ENCODE results near the gene ANKRD33B. TPM values are rescaled to one million over a fixed set of nuclear protein-coding genes. Genes with fewer than 3 reads are reported as not detected.
"Not testable (repeated sequence)": the region's sequence is repeated elsewhere in the genome, so short reads cannot be mapped to it uniquely, and the experiment has no call there.

Gene ANKRD33B
- total RNA-seq, 1 donor from 2014 or later: 0.83 TPM

GRCh38 chr5:10601246-10602030 lies 37.6 kb downstream of the ANKRD33B start:
- Mint-ChIP-seq H3K4me1 (ENCODE audit: unreplicated experiment) (peaks cover 50% of the 10 kb centered on the region), H3K27ac (ENCODE audit: unreplicated experiment) (peak overlapping the region; percentile 92), H3K9me3 (ENCODE audit: unreplicated experiment) (no peaks in the 10 kb centered on the region), H3K36me3 (ENCODE audit: unreplicated experiment) (no peaks in the 10 kb centered on the region), H3K4me3 (ENCODE audit: unreplicated experiment) (no peak overlapping the region), H3K27me3 (ENCODE audit: unreplicated experiment) (no peaks in the 10 kb centered on the region)
- DNase-seq (ENCODE audit: extremely low spot score, unreplicated experiment): peak; percentile 98
- TF ChIP-seq CTCF (IDR thresholded peaks at IDR 0.05): no peak

GRCh38 chr5:10602031-10602806 lies 38.3 kb downstream of the ANKRD33B start:
- no peak for TF ChIP-seq CTCF (IDR thresholded peaks at IDR 0.05)
- peak; percentile 80 for DNase-seq (ENCODE audit: extremely low spot score, unreplicated experiment)
- Mint-ChIP-seq H3K36me3 (ENCODE audit: unreplicated experiment) (no peaks in the 10 kb centered on the region), H3K27ac (ENCODE audit: unreplicated experiment) (peak overlapping the region; percentile 92), H3K9me3 (ENCODE audit: unreplicated experiment) (no peaks in the 10 kb centered on the region), H3K27me3 (ENCODE audit: unreplicated experiment) (no peaks in the 10 kb centered on the region), H3K4me1 (ENCODE audit: unreplicated experiment) (peaks cover 48% of the 10 kb centered on the region), H3K4me3 (ENCODE audit: unreplicated experiment) (no peak overlapping the region)

- Mint-ChIP-seq H3K36me3 (ENCODE audit: unreplicated experiment) (no peaks in the 10 kb centered on the region), H3K4me3 (ENCODE audit: unreplicated experiment) (no peak overlapping the region), H3K27me3 (ENCODE audit: unreplicated experiment) (no peaks in the 10 kb centered on the region), H3K9me3 (ENCODE audit: unreplicated experiment) (no peaks in the 10 kb centered on the region), H3K27ac (ENCODE audit: unreplicated experiment) (no peak overlapping the region), H3K4me1 (ENCODE audit: unreplicated experiment) (peaks cover 45% of the 10 kb centered on the region)
- no peak for DNase-seq (ENCODE audit: extremely low spot score, unreplicated experiment)
- TF ChIP-seq CTCF (IDR thresholded peaks at IDR 0.05): no peak
Measured at GRCh38 chr5:10604975-10605374, 41.1 kb downstream of the ANKRD33B start.

GRCh38 chr5:10606632-10607022 lies 42.8 kb downstream of the ANKRD33B start:
- not testable (repeated sequence) for H3K36me3 Mint-ChIP-seq (ENCODE audit: unreplicated experiment); DNase-seq (ENCODE audit: extremely low spot score, unreplicated experiment); H3K9me3 Mint-ChIP-seq (ENCODE audit: unreplicated experiment); H3K27me3 Mint-ChIP-seq (ENCODE audit: unreplicated experiment); H3K4me3 Mint-ChIP-seq (ENCODE audit: unreplicated experiment)
- peak overlapping the region; percentile 74 for H3K27ac Mint-ChIP-seq (ENCODE audit: unreplicated experiment)
- H3K4me1 Mint-ChIP-seq (ENCODE audit: unreplicated experiment): peaks cover 33% of the 10 kb centered on the region

GRCh38 chr5:10607023-10607665 lies 43.3 kb downstream of the ANKRD33B start:
- peak overlapping the region; percentile 74 for H3K27ac Mint-ChIP-seq (ENCODE audit: unreplicated experiment)
- no peaks in the 10 kb centered on the region for H3K36me3 Mint-ChIP-seq (ENCODE audit: unreplicated experiment)
- H3K4me1 Mint-ChIP-seq (ENCODE audit: unreplicated experiment): peaks cover 28% of the 10 kb centered on the region
- no peaks in the 10 kb centered on the region for H3K27me3 Mint-ChIP-seq (ENCODE audit: unreplicated experiment)
- no peak for TF ChIP-seq CTCF (IDR thresholded peaks at IDR 0.05)
- no peak for DNase-seq (ENCODE audit: extremely low spot score, unreplicated experiment)
- H3K9me3 Mint-ChIP-seq (ENCODE audit: unreplicated experiment): no peaks in the 10 kb centered on the region
- H3K4me3 Mint-ChIP-seq (ENCODE audit: unreplicated experiment): no peak overlapping the region

Measured in osteocyte (in vitro differentiated cells).